AML-193 (cell line): ENCODE data around the gene MAPKBP1.

Experiments
- DNase-seq, 2 experiments: peaks; one replicate each; lab custom pipeline; 2025; lab: John Stamatoyannopoulos, UW

MAPKBP1 gene

DNA sequence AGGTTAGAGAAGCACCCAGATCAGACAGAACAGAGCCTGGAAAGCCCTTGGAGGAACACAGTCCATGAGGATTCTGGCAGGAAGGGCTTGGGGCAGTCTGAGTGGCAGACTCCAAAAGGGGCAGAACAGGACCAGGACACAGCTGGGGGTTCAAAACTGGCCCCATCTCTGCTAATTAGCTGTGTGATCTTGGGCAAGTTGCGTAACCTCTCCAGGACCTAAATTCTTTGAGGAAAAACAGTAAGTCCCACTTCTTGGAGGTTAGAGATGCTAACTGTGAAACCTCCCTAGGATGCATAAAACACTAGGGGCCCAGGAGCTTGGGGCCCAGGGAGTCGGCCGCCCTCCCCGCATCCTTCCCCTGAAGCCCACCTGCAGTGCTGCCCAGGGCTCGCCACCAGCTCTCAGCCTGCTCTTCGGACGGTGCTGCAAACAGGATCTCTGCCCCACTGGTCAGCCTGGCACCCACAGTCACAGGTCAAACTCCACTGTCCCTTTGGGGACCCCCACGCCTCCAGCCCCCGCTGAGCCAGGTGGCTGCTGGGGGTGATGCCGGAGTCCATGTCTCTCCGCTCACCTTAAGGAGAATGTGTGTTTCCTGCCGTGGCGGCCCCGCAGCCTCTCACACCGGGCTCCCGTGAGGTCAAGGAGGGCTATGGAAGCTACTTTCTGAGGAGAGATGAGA, 76.3 kb downstream of the MAPKBP1 start:
- DNase-seq = no peak

DNA sequence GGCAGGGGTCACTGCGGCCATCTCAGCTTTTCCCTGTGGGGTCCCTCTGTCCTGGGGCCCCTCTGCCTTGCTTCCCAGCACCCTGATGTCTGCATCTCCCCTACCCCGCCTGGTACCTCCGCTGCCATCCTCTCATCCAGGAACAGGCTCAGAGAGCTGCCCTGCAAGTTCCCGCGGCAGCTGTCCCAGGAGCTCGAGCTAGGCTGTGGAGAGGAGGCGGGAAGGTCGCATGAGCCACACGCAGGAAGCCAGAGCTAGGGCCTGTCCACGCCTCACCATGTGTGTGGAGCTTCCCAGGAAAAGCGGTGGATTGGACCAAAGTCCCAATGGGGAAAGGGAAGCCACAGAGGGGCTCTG, 76.9 kb downstream of the MAPKBP1 start:
- DNase-seq = no peak

DNA sequence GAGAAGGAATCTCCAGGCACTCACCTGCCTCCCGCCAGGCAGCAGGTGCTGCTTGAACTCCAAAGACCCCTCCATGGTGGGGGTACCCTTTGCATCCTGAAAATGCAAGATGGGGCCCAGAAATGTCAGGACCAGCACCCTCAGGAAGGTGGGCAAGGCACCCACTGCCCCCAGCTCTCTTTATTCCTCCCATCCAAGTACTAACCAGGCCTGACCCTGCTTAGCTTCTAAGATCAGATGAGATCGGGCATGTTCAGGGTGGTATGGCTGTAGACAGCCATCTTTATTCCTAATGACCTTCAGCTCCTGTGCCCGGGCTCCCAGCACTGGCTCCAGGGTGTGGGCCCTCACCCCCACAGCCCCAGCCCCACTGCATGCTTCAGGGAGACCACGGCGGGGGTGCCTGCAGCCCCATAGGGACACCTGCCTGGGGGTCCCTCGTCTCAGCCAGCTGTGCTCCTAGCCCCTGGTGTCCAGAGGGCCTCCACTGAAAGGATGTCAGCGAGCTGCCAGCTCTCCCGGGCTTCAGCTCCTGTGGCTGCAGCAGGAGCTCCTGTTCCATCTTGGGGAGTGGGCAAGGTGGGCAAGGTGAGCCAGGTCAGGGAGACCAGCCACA, 77.6 kb downstream of the MAPKBP1 start:
- DNase-seq = no peak

DNA sequence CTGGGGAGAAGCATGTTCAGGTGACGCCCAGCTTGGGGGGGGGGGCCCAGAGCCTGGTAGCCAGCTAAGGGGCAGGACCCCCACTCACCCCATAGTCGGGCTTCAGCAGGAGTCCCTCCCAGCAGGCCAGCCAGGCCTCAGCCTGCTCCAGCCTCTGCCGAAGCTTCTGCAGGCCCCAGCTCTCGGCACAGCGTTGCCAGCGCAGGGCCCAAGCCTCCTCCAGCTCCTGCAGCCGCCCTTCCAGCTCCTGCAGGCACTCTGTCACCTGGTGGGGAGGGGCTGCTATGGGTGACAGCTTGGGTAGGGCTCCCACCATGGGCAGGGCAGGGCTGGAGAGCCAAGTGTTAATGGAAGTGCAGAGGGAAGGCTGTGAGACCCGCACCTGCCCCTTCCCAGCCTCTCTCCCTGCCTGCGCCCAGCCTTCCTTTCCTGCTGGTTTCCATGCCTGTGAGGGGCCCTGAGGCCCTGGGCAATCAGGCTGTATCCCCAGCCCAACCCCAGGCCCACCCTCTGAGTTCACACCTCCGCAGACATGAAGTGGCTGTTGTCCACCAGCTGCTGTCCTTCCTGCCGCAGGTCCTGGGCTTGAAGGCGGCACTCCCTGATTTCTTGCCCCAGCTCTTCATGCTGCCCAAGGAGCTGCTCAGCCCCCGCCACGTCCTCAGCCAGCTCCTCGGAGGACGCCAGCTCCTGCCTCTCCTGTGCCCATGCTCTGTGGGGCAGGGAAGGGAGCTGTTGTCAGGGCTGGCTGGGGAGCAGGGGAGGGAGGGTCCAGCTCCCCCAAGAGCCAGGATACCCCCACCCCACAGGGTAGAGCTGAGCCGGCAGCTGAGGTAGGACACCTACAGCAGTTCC, 78.7 kb downstream of the MAPKBP1 start:
- no peak for DNase-seq

DNA sequence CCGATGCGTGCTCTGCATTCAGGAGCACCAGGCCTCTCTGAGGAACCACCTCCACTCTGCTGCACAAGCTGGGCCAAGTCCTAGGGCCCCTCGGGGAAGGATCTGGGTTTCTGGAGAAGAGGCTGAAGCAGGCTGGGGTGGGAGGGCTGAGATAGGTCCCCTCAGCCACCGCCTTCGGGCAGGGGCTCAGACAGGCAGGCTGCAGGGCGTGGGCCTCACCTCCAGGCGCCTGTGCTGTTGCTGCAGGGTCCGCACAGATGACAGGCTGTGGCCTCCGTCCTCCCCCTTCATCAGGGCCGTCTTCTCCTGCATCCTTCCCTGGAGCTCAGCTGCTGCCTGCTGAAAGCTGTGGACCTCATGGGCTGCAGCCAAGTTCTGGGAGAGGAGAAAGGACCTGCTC, 79.5 kb downstream of the MAPKBP1 start:
- DNase-seq = no peak

DNA sequence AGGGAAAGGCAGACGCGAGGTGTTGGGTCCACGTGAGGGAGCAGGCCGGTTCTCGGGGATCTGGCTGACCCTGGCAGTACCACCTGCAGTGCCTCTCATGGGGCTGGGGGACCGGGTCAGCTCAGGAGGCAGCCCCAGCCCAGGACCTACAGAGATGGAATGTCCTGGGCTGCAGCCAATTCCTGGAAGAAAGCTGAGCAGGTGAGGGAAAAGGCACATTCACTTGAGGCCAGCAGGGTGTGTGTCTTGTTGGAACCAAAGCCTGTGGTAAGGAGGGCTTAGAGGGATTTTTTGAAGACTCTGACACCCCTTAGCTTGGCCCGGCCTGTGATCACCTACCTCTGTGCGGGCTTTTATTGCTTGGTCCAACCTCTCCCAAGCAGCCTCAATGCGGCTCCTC, 80.2 kb downstream of the MAPKBP1 start:
- no peak for DNase-seq

DNA sequence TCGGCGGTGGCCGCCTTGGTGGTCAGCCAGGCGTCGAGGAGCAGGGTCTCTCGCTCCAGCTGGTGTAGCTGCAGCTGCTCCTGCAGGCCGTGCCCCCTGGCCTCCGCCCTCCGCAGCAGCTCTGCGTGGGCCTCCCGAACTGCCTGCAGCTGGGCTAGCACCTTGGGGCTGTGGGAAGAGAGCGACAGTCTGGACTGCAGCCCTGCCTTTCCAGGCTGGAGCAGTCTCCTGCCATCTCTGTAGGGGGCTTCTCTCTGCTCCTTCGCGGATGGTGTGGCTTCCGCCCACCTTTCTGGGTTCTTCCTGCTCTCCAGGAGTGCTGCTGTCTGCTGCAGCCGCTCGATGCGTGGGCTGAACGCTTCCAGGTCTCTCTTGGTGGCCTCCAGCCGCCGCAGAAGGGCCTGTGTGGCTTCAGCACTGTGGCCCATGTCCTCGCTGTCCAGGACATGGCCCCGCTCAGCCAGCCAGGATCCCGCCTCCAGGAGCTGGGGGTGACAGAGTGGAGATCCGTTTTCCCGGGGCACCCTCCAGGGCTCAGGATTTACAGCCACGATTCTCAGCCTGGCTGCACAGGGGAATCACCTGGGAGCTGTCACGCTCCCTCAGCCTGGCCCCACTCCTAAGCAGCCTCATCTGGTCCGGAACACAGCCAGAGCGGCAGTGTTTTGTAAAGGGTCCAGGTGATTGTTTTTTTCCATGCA, 81.1 kb downstream of the MAPKBP1 start:
- no peak for DNase-seq

DNA sequence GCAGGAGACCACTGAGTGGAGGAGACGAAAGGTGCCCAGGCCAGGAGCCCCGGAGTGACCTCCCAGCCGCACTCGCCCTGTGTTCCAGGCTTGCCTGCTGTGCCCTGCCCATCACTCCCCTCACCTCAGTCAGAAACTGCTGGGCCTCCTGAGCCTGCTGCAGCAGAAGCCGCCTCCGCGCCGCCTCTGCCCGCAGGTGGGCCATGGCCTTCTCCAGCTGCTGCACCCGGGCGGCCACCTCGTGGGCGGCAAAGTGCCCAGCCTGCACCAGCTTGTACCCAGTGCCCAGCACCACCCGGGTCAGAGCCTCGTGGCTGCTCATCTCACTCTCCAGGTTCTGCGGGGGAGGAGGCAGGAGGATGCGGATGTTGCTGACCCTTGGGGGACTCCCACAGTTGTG, 82.0 kb downstream of the MAPKBP1 start:
- no peak for DNase-seq

DNA sequence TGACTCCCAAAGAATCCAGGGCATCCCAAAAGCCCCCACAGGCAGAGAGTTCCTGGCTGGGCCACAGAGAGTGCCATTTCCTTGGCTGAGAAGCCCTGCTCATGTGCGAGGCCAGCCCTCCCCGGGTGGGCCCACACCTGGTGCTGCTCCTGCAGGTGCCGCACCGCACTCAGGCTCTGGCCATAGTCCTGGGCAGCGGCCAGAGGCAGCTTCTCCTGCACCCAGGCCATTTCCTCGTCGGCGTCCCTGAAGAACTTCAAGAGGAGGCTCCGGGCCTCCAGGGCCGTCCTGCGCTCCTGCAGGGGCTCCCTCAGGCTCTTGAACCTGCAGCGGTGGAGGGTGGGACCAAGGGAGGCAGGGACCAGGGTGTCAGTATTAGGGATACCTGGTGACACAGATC, 82.4 kb downstream of the MAPKBP1 start:
- DNase-seq = no peak

DNA sequence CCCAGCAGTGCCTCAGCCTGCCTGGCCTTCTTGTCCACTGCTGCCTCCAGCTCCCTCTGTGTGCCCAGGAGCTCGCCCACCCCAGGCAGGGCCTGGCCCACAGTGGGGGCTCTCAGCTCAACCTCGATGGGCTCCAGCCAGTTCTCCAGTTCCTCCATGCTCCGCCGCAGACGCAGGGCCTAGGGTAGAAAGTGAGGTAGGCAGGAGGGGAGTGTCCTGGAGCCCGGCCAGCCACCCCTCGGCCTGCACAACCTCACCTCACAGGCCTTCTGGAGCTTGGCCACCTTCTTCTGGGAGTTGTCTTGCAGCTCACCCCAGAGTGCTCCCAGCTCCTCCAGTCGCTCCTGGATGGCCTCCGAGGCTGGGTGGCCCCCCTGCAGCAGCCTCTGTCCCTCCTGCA, 83.0 kb downstream of the MAPKBP1 start:
- no peak for DNase-seq

DNA sequence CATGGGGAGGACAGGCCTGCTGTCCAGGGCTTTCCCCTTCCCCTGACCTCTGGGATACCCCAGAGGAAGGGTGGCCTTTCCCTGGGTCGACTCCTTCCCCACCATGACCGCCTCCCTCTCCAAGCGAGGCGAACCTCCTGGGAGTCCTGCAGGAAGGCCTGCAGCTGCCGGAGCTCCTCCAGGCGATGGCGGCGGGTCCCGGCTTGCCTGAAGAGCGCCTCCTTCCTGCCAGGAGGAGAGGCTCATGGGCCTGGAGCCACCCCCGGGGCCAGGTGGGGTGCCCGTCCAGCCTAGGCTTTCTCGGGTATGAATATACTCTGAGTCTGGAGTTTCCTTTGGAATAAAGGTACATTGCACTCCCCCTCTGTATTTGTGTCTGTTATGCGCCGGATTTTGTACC, 84.5 kb downstream of the MAPKBP1 start:
- DNase-seq = no peak

DNA sequence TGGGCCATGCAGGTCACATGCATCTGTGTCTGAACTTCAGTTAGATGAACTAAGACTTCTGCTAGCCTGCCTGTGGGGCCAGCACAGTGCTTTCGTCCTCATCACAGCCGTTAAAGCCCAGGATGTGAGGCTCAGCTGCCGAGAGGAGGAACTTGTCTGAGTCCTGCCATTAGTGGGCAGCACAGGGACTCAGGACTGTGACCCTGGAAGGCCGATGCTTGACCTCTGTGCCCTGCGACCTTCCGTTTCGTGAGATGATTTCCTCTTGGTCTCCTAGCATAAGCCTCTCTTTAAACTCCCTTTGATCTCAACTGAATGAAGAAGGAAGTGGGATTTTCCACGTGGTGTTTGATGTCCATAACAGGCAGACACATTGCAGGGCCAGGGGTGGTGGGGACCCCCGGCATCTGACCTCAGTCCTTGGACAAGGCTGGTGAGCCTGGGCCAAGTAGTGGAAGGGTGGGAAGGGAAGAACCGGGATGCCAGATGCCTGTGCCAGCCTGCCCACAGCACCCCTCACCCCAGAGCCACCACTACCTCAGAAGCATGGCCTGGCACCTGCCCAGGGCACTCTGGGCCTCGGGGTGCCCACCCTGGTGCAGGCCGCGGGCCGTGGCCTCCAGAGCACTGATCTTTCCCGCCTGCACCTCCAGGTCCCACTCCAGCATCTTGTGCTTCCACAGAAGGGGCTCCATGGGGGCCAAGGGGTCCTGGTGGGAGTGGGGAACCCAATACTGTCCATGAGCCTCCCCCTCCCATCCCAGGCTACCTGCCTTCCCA, 86.0 kb downstream of the MAPKBP1 start:
- DNase-seq = no peak

DNA sequence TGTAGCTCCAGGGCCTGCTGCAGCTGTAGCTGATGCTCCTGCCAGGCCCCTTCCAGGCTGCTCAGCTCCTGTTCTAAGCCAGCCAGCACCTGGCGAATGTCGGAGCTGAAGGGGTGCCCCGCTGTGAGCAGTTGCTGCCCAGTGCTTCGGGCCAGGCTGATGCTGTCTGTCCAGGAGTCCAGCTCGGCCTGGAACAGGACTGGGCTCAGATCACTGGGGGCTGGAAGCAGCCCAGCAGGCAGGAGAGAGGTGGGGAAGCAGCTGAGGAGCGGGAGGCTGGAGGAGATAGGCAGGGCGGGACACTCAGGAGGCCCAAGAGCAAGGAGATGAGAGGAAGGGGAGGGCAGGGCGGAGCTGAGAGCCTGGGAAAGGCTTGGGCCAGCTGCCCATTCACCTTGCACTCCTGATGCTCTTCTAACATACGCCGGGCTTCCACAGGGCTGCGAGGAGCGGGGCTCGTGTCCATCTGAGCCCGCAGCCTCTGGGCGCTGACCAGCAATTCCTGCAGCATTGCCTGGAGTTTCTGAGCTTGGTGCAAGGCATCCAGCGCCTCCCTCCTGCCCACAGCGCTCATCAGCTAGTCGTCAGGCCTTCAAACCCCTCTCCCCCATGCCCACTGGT, 87.6 kb downstream of the MAPKBP1 start:
- DNase-seq = no peak

DNA sequence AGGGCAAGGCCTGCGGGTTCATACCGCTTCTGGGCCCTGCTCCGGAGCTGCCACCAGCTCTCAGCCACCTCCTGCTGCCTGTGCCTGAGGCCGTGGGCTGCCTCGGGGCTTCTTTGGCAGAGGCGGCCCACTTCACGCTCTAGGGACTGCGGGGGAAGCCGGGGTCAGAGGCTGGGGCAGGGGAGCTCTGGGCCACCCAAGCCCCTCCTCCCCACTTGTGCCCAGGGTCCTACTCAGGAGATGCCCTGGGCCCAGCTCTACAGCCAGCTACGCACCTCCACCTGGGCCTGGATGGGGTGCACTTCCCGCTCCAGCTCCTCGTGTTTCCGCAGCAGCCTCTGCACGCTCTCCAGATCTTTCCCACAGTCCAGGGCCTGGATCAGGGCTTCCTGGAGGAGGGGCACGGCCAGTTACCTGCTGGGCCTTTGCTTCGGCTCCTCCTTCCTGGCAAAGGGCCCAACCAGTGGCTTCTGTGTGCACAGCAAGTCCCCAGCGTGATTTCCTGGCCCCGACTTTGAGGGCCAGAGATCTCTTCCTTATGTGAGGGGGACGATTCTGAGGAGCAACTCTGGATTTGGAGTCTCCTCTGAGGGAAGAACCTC, 88.3 kb downstream of the MAPKBP1 start:
- DNase-seq = no peak

DNA sequence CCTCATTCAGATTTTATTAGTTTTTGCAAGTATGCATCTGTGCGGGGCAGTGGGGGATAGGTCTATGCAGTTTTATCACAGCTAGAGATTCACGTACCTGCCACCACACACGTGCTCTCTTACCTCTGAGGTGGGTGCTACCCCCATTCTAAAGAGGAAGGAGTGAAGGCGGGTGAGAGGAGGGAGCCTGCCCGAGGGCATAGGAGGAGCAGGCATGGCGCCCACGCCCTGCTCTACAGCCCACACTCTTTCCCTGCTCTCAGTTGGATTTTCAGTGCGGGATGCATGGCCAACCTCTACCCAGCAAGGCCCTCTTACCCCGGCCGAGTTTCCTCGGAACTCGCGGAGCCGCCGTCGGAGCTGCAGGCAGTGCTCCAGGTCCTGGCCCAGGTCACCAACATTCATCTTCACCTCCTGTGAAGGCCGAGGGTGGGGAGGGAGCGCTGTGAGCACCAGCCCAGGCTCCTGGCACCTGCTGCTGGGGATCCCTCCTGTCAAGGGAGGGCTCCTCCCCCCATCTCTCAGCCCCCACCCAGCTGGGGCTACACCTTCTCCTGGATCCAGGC, 91.3 kb downstream of the MAPKBP1 start:
- no peak for DNase-seq

DNA sequence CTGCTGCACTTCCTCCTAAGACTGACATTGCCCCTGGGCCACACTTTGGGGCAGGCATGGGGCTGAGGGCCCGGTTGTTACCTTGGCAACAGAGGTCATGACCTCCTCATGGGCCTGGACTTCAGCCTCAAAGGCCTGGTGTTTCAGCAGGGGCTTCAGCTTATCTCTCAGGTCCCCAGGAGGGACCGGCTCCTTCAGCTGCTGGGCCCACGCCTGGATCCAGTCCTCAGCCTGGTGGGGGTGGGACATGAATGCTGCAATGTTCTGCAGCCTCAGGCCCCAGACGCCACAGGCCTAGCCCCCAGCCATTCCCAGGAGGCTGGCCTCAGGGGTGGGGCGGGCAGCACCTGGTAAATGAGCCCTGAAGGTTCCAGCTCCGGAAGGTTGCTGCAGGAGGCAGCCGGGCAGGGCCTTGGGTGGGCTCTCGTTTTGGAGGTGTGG, 92.0 kb downstream of the MAPKBP1 start:
- DNase-seq = no peak

DNA sequence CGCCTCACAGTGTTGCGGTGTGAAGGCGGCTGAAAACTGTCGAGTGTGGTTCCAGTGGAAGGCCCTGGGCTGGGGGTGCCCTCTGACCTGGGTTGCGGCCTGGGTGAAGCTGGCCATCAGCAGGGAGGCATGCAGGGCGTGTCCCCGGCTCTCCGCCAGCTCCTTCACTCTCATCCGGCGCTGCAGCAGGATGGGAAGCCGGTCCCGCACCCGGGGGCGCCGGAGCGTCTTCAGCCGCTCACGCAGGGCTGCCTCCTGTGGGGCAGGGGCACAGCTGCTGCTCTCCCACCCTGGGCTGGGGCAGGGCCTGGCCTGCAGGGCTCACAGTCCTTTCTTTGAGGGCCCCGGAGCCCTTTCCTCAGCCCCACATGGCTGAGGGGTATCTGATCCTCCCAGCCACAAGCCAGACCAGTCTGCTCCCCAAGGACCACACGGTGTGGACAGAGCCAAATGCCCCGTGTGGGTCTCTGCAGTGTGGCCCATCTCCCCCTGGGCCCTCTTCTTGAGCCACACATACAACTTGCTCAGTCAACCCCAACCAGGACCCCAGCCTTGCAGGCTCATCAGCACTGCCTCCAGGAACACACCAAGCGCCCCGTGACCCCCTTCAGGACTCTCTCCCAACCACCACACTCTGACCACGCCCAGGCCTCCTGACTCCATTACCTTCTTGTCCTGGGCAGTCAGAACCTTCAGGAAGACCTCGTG, 92.7 kb downstream of the MAPKBP1 start:
- no peak for DNase-seq

DNA sequence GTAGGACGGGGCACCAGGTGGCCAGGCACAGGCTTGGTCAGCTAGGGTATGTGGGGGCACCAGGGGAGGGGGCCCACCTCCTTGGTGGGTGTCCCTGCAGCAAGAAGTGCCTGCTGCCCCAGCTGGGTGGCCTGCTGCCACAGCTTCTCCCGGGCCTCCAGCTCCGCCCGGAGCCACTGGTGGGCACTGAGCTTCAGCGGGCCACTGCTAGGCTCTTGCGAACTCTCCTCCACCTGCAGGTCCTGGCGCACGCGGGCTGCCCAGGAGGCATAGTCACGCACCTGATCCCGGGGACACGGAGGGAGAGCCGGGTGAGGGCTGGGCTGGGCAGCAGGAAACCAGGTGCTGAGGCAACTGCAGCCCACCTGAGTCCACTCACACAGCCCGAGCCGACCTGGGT, 94.0 kb downstream of the MAPKBP1 start:
- DNase-seq = no peak

DNA sequence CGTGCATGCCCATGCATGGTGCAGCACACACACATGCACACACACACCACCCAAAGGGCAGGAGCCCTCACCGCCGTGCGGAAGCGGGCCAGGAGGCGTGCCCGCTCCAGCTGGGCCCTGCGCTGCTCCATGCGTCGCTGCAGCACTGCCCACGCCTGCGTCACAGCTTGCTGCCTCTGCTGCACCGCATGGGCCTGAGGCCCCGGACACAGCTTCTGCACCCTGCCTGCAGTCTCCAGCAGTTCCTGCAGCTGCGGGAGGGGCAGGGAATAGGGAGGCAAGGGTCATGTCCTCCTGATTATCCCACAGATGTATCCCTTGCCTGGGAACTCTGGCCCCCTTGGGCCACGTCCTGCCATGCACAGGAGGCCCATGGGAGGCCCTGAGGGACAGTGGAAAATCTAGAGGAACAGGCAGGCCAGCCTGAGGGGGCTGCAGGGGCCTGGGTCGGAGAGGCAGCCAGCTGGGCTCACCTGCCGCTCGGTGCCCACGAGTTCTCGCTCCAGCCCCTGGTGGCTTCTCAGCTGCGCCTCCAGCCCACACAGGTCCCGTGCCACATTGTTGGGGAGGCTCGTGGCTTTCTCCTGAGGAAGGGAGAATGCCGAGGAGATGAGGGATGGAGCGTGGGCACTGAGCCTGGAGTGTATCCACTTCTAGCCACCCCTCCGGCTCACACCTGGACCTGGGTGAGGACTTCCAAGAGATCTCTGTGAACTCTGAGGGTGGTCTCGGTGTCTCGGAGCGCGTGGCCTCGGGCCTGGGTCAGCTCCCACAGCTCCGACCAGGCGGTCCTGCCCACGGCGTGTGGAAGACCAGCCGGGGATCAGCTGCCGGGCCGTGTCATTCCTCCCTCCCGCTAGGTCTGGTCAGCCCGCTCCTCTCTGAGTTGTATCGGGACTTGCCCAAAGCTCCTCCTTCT, 95.7 kb downstream of the MAPKBP1 start:
- DNase-seq = no peak
